Fibroblast of villous mesenchyme (primary cell): Measurements from ENCODE around the gene ISG15. TPM values are rescaled to one million over a fixed set of nuclear protein-coding genes. Genes with fewer than 3 reads are reported as not detected.

Experiments
- DNase-seq: peaks from one replicate; pipeline ENCODE4 v3.0.0-alpha.2; 2010; ENCODE audit warnings: low read depth
- H3K4me3 ChIP-seq: 2 replicates; pipeline ENCODE4 v1.5.1; 2011; ENCODE audit warnings: low read depth, mild to moderate bottlenecking, low read length
- CTCF ChIP-seq: IDR thresholded peaks from 2 replicates; pipeline ENCODE4 v1.5.1; 2012; ENCODE audit warnings: low read depth, mild to moderate bottlenecking, low read length; ENCODE audit not compliant: insufficient read depth
- total RNA-seq: library from RNA; depleted of rRNA; stranded (reverse); fragments of >200 nt; gene quantifications from 2 replicates; pipeline ENCODE4 v1.2.3, GENCODE V29; 2012

ISG15 gene
- total RNA-seq, 1 donor = 137 TPM

GRCh38 chr1:1058088-1058905 is 45.0 kb downstream of the ISG15 start:
- DNase-seq = no peak
- H3K4me3 ChIP-seq = peak overlapping the region; percentile 57
- no peak for TF ChIP-seq CTCF

GRCh38 chr1:1058921-1059493 is 45.7 kb downstream of the ISG15 start:
- peak; percentile 22 for TF ChIP-seq CTCF
- H3K4me3 ChIP-seq = peak overlapping the region; percentile 57
- peak; percentile 36 for DNase-seq

GRCh38 chr1:1059494-1060280 is 46.4 kb downstream of the ISG15 start:
- H3K4me3 ChIP-seq = peak overlapping the region; percentile 57
- TF ChIP-seq CTCF = no peak
- peak; percentile 77 for DNase-seq

- no peak for TF ChIP-seq CTCF
- DNase-seq = no peak
- no peak overlapping the region for H3K4me3 ChIP-seq
Measured at GRCh38 chr1:1060281-1061000, 47.1 kb downstream of the ISG15 start.

- no peak for TF ChIP-seq CTCF
- peak; percentile 11 for DNase-seq
- no peak overlapping the region for H3K4me3 ChIP-seq
Measured at GRCh38 chr1:1061682-1062345, 48.5 kb downstream of the ISG15 start.
